Stimulated activated CD4-positive, alpha-beta T cell treated with anti-CD3 and anti-CD28 coated beads, Interleukin-4, amount 100 ng/mL, for 1 hour (primary cell): ENCODE measurements around the gene PFKM.

ENCODE experiments used
- DNase-seq: peaks from one replicate; pipeline ENCODE4 v3.0.0-alpha.2; 2020

The PFKM gene

GRCh38 chr12:48192861-48193260 is 73.7 kb downstream of the PFKM start:
- DNase-seq: no peak

DNA sequence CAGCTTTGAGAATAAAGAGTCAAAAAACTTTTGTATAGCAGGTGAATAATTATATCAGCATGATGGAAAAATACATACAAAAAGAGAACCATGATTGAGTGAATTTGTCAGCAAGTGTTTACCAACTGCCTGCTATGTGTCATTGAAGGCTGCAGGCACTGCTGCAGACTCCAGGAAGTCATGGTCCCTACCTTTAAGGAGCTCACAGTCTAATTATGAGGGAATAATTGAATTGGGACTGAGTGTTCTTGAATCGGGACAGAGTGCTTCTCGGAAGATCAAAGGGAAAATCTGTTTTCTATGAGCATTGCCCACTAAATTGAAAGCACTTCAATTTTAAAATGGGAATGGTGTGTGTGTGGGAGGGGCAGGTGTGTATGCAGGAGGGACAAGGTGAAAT is 74.5 kb downstream of the PFKM start:
- DNase-seq: no peak

DNA sequence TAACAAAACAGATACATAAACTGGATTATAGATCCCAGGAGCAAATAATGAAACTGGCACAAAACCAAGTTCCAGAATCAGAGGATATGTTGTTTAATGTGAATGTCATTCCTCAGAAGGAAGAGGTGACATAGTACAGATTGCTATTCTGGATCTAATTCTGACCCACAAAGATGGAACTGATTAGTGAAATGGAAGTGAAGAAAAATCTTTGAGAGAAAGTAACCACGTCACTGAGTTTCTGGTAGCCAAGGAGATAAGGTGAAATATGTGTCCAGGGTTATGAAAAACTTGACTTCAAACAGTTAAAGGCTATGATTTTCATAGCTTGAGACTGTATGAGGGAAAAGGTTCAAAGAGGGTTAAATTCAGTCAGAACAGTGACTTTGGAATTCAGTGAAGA is 75.6 kb downstream of the PFKM start:
- DNase-seq: no peak
